Pancreas (tissue), 10 donors: Measurements from ENCODE around the gene FAM13B. TPM values are rescaled to one million over a fixed set of nuclear protein-coding genes. Genes with fewer than 3 reads are reported as not detected.

ENCODE experiments used
- ATAC-seq, 4 donors: fragments of 200-7000 bp; cut with Tn5 transposase; one replicate each; pipeline versions ENCODE4 v1.8.0 to v1.9.1; 2020; ENCODE audit warnings: mild to moderate bottlenecking in 4 of 4, moderate library complexity in 4 of 4
- DNase-seq, 6 donors: peaks; one replicate each; pipeline ENCODE4 v3.0.0-alpha.2; 2020
- FAIRE-seq: peaks from 2 replicates; lab custom pipeline; 2012; peaks lifted over from hg19 to GRCh38; lab: Jason Lieb, UNC
- H3K27ac ChIP-seq, 4 donors: fragments of 200-600 bp; sonication (generic); 1 replicate in 3 of 4; 2 replicates in 1 of 4; pipeline versions ENCODE4 v1.5.0 to v1.8.0; 2020
- H3K27me3 ChIP-seq, 4 donors: fragments of 200-600 bp; one replicate each; pipeline ENCODE4 v1.8.0; 2021
- H3K36me3 ChIP-seq, 3 donors: fragments of 200-600 bp; sonication (generic) in 1 of 3; one replicate each; pipeline versions ENCODE4 v1.5.0 to v1.8.0; 2020 to 2021
- H3K4me1 ChIP-seq, 3 donors: fragments of 200-600 bp; one replicate each; pipeline ENCODE4 v1.8.0; 2021
- H3K4me3 ChIP-seq, 4 donors: fragments of 200-600 bp; sonication (generic) in 2 of 4; one replicate each; pipeline versions ENCODE4 v1.5.0 to v1.8.0; 2020 to 2021
- H3K9me3 ChIP-seq, 4 donors: fragments of 200-600 bp; one replicate each; pipeline ENCODE4 v1.8.0; 2021
- CTCF ChIP-seq, 4 donors: fragments of 200-600 bp; sonication (generic) in 3 of 4; IDR thresholded peaks; one replicate each; pipeline versions ENCODE4 v1.5.0 to v1.8.0; 2021; ENCODE audit warnings: antibody characterized with exemption in 4 of 4
- WGBS, 2 donors: extraction: QIAGEN DNeasy Blood & Tissue Kit; methylation state at CpG; one replicate each; pipeline ENCODE4 v1.1.7; 2013; 5-methylcytosine and 5-hydroxymethylcytosine counted together
- intact Hi-C, 3 donors: fragments of 100-400 bp; cut with DNase I; formaldehyde crosslinking; loops; one replicate each; pipeline versions ENCODE4 v1.11.1 to v1.14.2; 2022
- polyA plus RNA-seq, 2 donors: library from polyadenylated mRNA; stranded (reverse); fragments of 200-250 nt; gene quantifications; one replicate each; pipeline ENCODE4 v1.2.3, GENCODE V29; 2013
- total RNA-seq, 6 donors: library from RNA; stranded (reverse); fragmentation: NEBNext Ultra II Directional in 4 of 6; extraction: Animal tissue kit (Norgen Biotek cat#: 25700) in 4 of 6; gene quantifications; one replicate each; pipeline versions ENCODE4 v1.2.1 to v1.2.4, GENCODE V29; 2021 to 2023
- donor health status: healthy with polysubstance abuse.
- donor health status: DM: no; HTN: no; CAD: no; lungs with moderate emphysema.
- donor health status: DM: no; HTN: no; CAD: no.
- donor health status: control.
- donor health status: control.
- donor health status: Bipolar disorder and iron deficiency.
- donor health status: DM: yes; HTN: yes; CAD: no.
- donor health status: DM: no; HTN: no; CAD: no.
- donor health status: DM: no; HTN: no; CAD: no.
- donor health status: DM: yes; HTN: yes; CAD: no.

The FAM13B gene
- total and polyA plus RNA-seq, 8 donors = 5.6 to 17.8 (median 11.2) TPM

GRCh38 chr5:137896560-137896959 lies 136.3 kb downstream of the FAM13B start:
- no peak for FAIRE-seq

GRCh38 chr5:137894586-137894985 lies 138.3 kb downstream of the FAM13B start:
- intact Hi-C loops = no loop called here
- H3K4me1 ChIP-seq = no peaks in the 10 kb centered on the region
- no peak for ATAC-seq
- TF ChIP-seq CTCF (IDR thresholded peaks at IDR 0.05) = no peak
- no peak overlapping the region for H3K4me3 ChIP-seq
- no peaks in the 10 kb centered on the region for H3K9me3 ChIP-seq
- no peak for DNase-seq
- H3K27me3 ChIP-seq = no peaks in the 10 kb centered on the region
- H3K27ac ChIP-seq = no peak overlapping the region
- H3K36me3 ChIP-seq = no peaks in the 10 kb centered on the region
- no peak for FAIRE-seq

More at GRCh38 chr5:137896560-137896959, 136.3 kb downstream of the FAM13B start:
- H3K9me3 ChIP-seq = no peaks in the 10 kb centered on the region
- no peak overlapping the region for H3K4me3 ChIP-seq
- no peak overlapping the region for H3K27ac ChIP-seq
- WGBS, 2 donors = 75 to 81% methylated on average over 3 of the region's 3 CpGs
- H3K4me1 ChIP-seq = no peaks in the 10 kb centered on the region
- no peaks in the 10 kb centered on the region for H3K27me3 ChIP-seq
- ATAC-seq = no peak
- no peak for DNase-seq
- H3K36me3 ChIP-seq = no peaks in the 10 kb centered on the region
- TF ChIP-seq CTCF (IDR thresholded peaks at IDR 0.05) = no peak
- intact Hi-C loops = no loop called here

- no peaks in the 10 kb centered on the region for H3K27me3 ChIP-seq
- no peak for TF ChIP-seq CTCF (IDR thresholded peaks at IDR 0.05)
- intact Hi-C loops = no loop called here
- ATAC-seq (no peak), FAIRE-seq (no peak), DNase-seq (no peak)
- no peak overlapping the region for H3K4me3 ChIP-seq
- H3K27ac ChIP-seq = no peak overlapping the region
- 85 to 94% methylated on average over 3 of the region's 3 CpGs for WGBS, 2 donors
- no peaks in the 10 kb centered on the region for H3K36me3 ChIP-seq
- no peaks in the 10 kb centered on the region for H3K4me1 ChIP-seq
- H3K9me3 ChIP-seq = no peaks in the 10 kb centered on the region
These were observed 141.0 kb downstream of the FAM13B start for GRCh38 chr5:137891849-137892248.

- ATAC-seq = no peak
- FAIRE-seq = no peak
These were observed 142.0 kb downstream of the FAM13B start for GRCh38 chr5:137890845-137891244.

More at GRCh38 chr5:137890845-137891244, 142.0 kb downstream of the FAM13B start:
- Histone ChIP-seq H3K27me3 (no peaks in the 10 kb centered on the region), H3K27ac (no peak overlapping the region), H3K4me3 (no peak overlapping the region), H3K4me1 (no peaks in the 10 kb centered on the region), H3K36me3 (no peaks in the 10 kb centered on the region), H3K9me3 (no peaks in the 10 kb centered on the region)
- 56 to 60% methylated on average over 1 of the region's 1 CpG for WGBS, 2 donors
- intact Hi-C loops = no loop called here
- TF ChIP-seq CTCF (IDR thresholded peaks at IDR 0.05) = no peak
- DNase-seq = no peak
